Endothelial cell of umbilical vein (primary cell): ENCODE data around the gene CETN3. TPM values are rescaled to one million over a fixed set of nuclear protein-coding genes. Genes with fewer than 3 reads are reported as not detected.

Experiments
- BruUV-seq: library from RNA; stranded (reverse); fragments of 400-500 nt; replicated peaks from 2 replicates; lab custom pipeline; 2021; lab: Mats Ljungman, UMichigan
- CTCF ChIA-PET: fragments of 300-600, 350-600 bp; sonication (Branson Sonifier 250); formaldehyde crosslinking; loops from one replicate; lab custom pipeline; 2021; ENCODE audit warnings: antibody characterized with exemption, inconsistent platforms; lab: Charles Lee
- POLR2A ChIA-PET: fragments of 300-600, 350-600 bp; sonication (Branson Sonifier 250); formaldehyde crosslinking; loops from one replicate; lab custom pipeline; 2021; ENCODE audit warnings: antibody characterized with exemption, inconsistent platforms; lab: Charles Lee
- DNase-seq: peaks from one replicate; pipeline ENCODE4 v3.0.0-alpha.2; 2011; ENCODE audit warnings: low read depth, low spot score
- FAIRE-seq: peaks from 2 replicates; lab custom pipeline; 2011; peaks lifted over from hg19 to GRCh38; lab: Jason Lieb, UNC
- H2AFZ ChIP-seq: 2 replicates; pipeline ENCODE4 v1.6.0; 2012; ENCODE audit warnings: low read depth, low read length, control low read depth, inconsistent platforms
- H3K27ac ChIP-seq: 2 replicates; pipeline ENCODE4 v1.5.1; 2011; ENCODE audit warnings: low read depth, mild to moderate bottlenecking, control low read depth, low read length, moderate library complexity; ENCODE audit not compliant: insufficient read depth
- H3K27me3 ChIP-seq, 2 experiments: 2 replicates each; pipeline versions ENCODE4 v1.6.0 to v1.6.1; 2011; ENCODE audit warnings: low read length in 2 of 2, mixed read lengths in 1 of 2; ENCODE audit not compliant: control insufficient read depth in 2 of 2, insufficient read depth in 2 of 2
- H3K36me3 ChIP-seq, 2 experiments: 2 replicates in 1 of 2; 3 replicates in 1 of 2; pipeline ENCODE4 v1.5.1; 2011; ENCODE audit warnings: low read length in 2 of 2, mild to moderate bottlenecking in 1 of 2, moderate library complexity in 1 of 2; ENCODE audit not compliant: control insufficient read depth in 2 of 2, insufficient read depth in 2 of 2; ENCODE audit errors: extremely low read depth in 1 of 2
- H3K4me1 ChIP-seq: 3 replicates; pipeline ENCODE4 v1.5.1; 2011; ENCODE audit warnings: mild to moderate bottlenecking, low read length; ENCODE audit not compliant: control insufficient read depth, insufficient read depth; ENCODE audit errors: extremely low read depth
- H3K4me2 ChIP-seq: 2 replicates; pipeline ENCODE4 v1.6.1; 2011; ENCODE audit warnings: low read length, control low read depth, mixed read lengths; ENCODE audit not compliant: insufficient read depth
- H3K4me3 ChIP-seq, 3 experiments: fragments of 200-600 bp in 1 of 3; sonication (generic), shearing (Covaris generic) in 1 of 3; replicated peaks in 1 of 3; 2 replicates each; pipeline ENCODE4 v1.5.1; 2011 to 2016; ENCODE audit warnings: control low read depth in 3 of 3, low read length in 3 of 3, mild to moderate bottlenecking in 2 of 3, inconsistent platforms in 1 of 3, low read depth in 1 of 3, moderate library complexity in 1 of 3; ENCODE audit not compliant: insufficient read depth in 1 of 3
- H3K79me2 ChIP-seq: 2 replicates; pipeline ENCODE4 v1.6.0; 2012; ENCODE audit warnings: low read length, inconsistent platforms; ENCODE audit not compliant: control insufficient read depth, insufficient read depth
- H3K9ac ChIP-seq: replicated peaks from 2 replicates; pipeline ENCODE3; 2011; ENCODE audit warnings: low read length, control low read depth; ENCODE audit not compliant: insufficient read depth; ENCODE audit errors: extremely low read depth
- H3K9me1 ChIP-seq: replicated peaks from 3 replicates; pipeline ENCODE4 v1.6.0; 2011; ENCODE audit warnings: mild to moderate bottlenecking, low read length; ENCODE audit not compliant: control insufficient read depth, insufficient read depth; ENCODE audit errors: extremely low read depth
- H3K9me3 ChIP-seq: replicated peaks from 2 replicates; pipeline ENCODE4 v1.5.1; 2012; ENCODE audit warnings: low read length, inconsistent platforms; ENCODE audit not compliant: control insufficient read depth, insufficient read depth
- H4K20me1 ChIP-seq: replicated peaks from 2 replicates; pipeline ENCODE3; 2011; ENCODE audit warnings: mild to moderate bottlenecking, low read length; ENCODE audit not compliant: control insufficient read depth, insufficient read depth; ENCODE audit errors: extremely low read depth
- EZH2 ChIP-seq: IDR thresholded peaks from 2 replicates; pipeline ENCODE4 v1.6.1; 2012; ENCODE audit warnings: borderline replicate concordance, low read depth, mild to moderate bottlenecking, moderate library complexity, low read length, inconsistent platforms; ENCODE audit not compliant: severe bottlenecking
- FOS ChIP-seq: IDR thresholded peaks from 2 replicates; pipeline ENCODE4 v1.6.1; 2011; ENCODE audit warnings: mild to moderate bottlenecking, low read length, moderate library complexity, borderline replicate concordance; ENCODE audit not compliant: insufficient read depth
- GATA2 ChIP-seq: IDR thresholded peaks from 2 replicates; pipeline ENCODE4 v1.7.0; 2011; ENCODE audit warnings: low read depth, mild to moderate bottlenecking, moderate library complexity, mixed read lengths, low read length; ENCODE audit not compliant: insufficient read length, insufficient read depth
- JUN ChIP-seq: IDR thresholded peaks from 2 replicates; pipeline ENCODE4 v1.6.1; 2011; ENCODE audit warnings: borderline replicate concordance, low read depth; ENCODE audit not compliant: insufficient read length, insufficient read depth
- MYC ChIP-seq: IDR thresholded peaks from one replicate; pipeline ENCODE4 v1.6.1; 2011; ENCODE audit warnings: mild to moderate bottlenecking, low read depth, low read length
- POLR2A ChIP-seq: IDR thresholded peaks from 2 replicates; pipeline ENCODE4 v1.6.1; 2012; ENCODE audit warnings: low read depth, mild to moderate bottlenecking, control low read depth, low read length
- POLR2AphosphoS5 ChIP-seq: IDR thresholded peaks from 2 replicates; pipeline ENCODE4 v1.6.1; 2012; ENCODE audit warnings: low read depth, mild to moderate bottlenecking, control low read depth, low read length, moderate library complexity; ENCODE audit not compliant: insufficient read depth
- dilution Hi-C: fragments of 300-500 bp; cut with MboI; formaldehyde crosslinking; loops from one replicate; pipeline ENCODE4 v1.15.0; 2019; ENCODE audit warnings: low sequenced_read_pairs; ENCODE audit not compliant: extremely low pct_ligation_motif_present
- intact Hi-C: fragments of 100-400 bp; cut with micrococcal nuclease; formaldehyde crosslinking; loops from one replicate; pipeline ENCODE4 v1.10.0; 2022
- polyA plus RNA-seq, 4 experiments: library from polyadenylated mRNA; depleted of rRNA in 3 of 4; stranded (reverse) in 3 of 4; unstranded in 1 of 4; fragments of >200 nt; gene quantifications; 2 replicates each; pipeline versions ENCODE4 v1.2.1 to v1.2.3, GENCODE V29; 2011 to 2012; ENCODE audit warnings: missing spikeins in 1 of 4
- total RNA-seq: library from RNA; stranded (reverse); gene quantifications from 2 replicates; pipeline ENCODE4 v1.2.3, GENCODE V29; 2021
- TF ChIP-seq, protein P1 (sequence below), 2 donors: IDR thresholded peaks; 1 replicate in 1 of 2; 2 replicates in 1 of 2; pipeline ENCODE4 v1.5.1; 2011; ENCODE audit warnings: low read length in 2 of 2, mild to moderate bottlenecking in 2 of 2, moderate library complexity in 2 of 2, control low read depth in 1 of 2, inconsistent platforms in 1 of 2, low read depth in 1 of 2; ENCODE audit not compliant: insufficient read depth in 1 of 2; ENCODE audit errors: extremely low read depth in 1 of 2
- TF ChIP-seq, protein P2 (sequence below): IDR thresholded peaks from 2 replicates; pipeline ENCODE4 v1.6.1; 2011; ENCODE audit not compliant: insufficient read depth, insufficient read length

The CETN3 gene
- total and polyA plus RNA-seq, 2 donors (not counting 3 experiments of a cell fraction or from before 2014, with no cell fraction given), result 2.2 to 17.3 TPM

DNA sequence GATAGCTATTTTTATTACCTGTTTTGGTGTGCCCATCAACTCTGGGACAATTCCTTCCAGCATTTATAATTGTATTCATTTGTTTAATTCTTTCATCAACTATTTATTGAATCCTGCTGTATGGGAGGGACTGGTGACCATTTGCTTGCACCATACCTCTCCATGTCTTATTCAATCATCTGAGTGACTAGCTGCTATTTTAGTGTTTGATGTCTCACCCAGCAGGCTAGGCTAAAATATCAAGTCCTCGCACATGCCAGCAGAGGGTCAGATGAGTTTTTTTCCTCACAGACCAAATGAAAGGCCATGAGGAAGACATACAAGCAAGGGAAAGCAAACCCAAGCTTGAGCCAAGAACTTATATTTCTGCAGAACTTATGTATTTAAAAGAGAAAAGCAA lies 63.9 kb downstream of the CETN3 start:
- DNase-seq (no peak), FAIRE-seq (no peak)
- Histone ChIP-seq H3K4me1 (no peaks in the 10 kb centered on the region), H3K9me1 (no peaks in the 10 kb centered on the region), H3K9ac (no peak overlapping the region), H3K79me2 (no peaks in the 10 kb centered on the region), H4K20me1 (no peaks in the 10 kb centered on the region), H3K9me3 (no peaks in the 10 kb centered on the region), H3K36me3 (no peaks in the 10 kb centered on the region), H3K4me3 (no peak overlapping the region), H3K4me2 (no peak overlapping the region), H2AFZ (no peak overlapping the region), H3K27ac (no peak overlapping the region), H3K27me3 (peaks cover 0 to 2% of the 10 kb centered on the region in 2 experiments)
- dilution Hi-C loops, result no loop called here
- intact Hi-C loops, result no loop called here
- no TSS peak for BruUV-seq
- CTCF ChIA-PET, result interaction anchor here (0.6 to 1.0 kb wide), 3 partner anchors 10 to 1328 kb away, joined by 3 to 4 read pairs (median 3); no protein-coding TSS in a partner anchor
- TF ChIP-seq POLR2AphosphoS5 (no peak), MYC (no peak), EZH2 (no peak), JUN (no peak), GATA2 (no peak), POLR2A (no peak), FOS (no peak)
- TF ChIP-seq, protein P1, sequence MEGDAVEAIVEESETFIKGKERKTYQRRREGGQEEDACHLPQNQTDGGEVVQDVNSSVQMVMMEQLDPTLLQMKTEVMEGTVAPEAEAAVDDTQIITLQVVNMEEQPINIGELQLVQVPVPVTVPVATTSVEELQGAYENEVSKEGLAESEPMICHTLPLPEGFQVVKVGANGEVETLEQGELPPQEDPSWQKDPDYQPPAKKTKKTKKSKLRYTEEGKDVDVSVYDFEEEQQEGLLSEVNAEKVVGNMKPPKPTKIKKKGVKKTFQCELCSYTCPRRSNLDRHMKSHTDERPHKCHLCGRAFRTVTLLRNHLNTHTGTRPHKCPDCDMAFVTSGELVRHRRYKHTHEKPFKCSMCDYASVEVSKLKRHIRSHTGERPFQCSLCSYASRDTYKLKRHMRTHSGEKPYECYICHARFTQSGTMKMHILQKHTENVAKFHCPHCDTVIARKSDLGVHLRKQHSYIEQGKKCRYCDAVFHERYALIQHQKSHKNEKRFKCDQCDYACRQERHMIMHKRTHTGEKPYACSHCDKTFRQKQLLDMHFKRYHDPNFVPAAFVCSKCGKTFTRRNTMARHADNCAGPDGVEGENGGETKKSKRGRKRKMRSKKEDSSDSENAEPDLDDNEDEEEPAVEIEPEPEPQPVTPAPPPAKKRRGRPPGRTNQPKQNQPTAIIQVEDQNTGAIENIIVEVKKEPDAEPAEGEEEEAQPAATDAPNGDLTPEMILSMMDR (IDR thresholded peaks at IDR 0.05; ENCODE audit: extremely low read depth in 1 of 2, insufficient read depth in 1 of 2, low read depth in 1 of 2, low read length in 2 of 2), result no peak
- TF ChIP-seq, protein P2, sequence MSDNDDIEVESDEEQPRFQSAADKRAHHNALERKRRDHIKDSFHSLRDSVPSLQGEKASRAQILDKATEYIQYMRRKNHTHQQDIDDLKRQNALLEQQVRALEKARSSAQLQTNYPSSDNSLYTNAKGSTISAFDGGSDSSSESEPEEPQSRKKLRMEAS, result no peak
- POLR2A ChIA-PET, result no interaction called here
